ENCODE results near the gene SSR1.
"Not testable (repeated sequence)": the region's sequence is repeated elsewhere in the genome, so short reads cannot be mapped to it uniquely, and the experiment has no call there.

Gene SSR1

DNA sequence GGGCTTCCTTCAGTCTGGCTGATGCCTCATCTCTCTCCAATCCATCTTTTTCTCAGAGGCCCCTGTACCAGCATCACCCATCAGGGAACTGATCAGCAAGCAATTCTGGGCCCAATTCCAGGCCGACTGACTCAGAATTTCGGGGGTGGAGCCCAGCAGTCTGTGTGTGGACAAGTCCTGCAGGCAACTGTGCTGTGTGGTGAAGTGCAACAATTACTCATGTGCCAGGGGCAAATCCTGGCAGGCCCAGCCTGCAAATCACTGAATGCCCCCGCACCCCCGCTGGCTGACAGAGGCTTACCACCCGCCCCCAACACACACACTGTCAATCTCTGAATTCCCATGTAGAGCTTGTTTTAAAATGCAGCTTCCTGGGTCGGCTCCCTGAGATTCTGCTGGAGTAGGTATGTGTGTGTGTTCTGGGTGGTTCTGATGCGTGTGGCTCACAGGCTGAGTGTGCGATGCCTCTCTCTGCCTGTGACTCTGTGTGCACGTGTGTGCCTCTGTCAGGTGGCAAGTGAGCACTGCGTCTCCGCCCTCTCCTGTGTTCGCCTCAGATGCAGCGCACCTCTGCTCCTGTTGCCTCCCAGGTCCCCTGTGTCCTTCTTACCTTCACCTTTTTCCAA is 45.4 kb downstream of the SSR1 start:
- TF ChIP-seq, protein P1, sequence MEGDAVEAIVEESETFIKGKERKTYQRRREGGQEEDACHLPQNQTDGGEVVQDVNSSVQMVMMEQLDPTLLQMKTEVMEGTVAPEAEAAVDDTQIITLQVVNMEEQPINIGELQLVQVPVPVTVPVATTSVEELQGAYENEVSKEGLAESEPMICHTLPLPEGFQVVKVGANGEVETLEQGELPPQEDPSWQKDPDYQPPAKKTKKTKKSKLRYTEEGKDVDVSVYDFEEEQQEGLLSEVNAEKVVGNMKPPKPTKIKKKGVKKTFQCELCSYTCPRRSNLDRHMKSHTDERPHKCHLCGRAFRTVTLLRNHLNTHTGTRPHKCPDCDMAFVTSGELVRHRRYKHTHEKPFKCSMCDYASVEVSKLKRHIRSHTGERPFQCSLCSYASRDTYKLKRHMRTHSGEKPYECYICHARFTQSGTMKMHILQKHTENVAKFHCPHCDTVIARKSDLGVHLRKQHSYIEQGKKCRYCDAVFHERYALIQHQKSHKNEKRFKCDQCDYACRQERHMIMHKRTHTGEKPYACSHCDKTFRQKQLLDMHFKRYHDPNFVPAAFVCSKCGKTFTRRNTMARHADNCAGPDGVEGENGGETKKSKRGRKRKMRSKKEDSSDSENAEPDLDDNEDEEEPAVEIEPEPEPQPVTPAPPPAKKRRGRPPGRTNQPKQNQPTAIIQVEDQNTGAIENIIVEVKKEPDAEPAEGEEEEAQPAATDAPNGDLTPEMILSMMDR (IDR thresholded peaks at IDR 0.05; ENCODE audit: low read depth, low read length): no peak
- H3K9me3 ChIP-seq: no peaks in the 10 kb centered on the region
- no peaks in the 10 kb centered on the region for H3K36me3 ChIP-seq
- no peaks in the 10 kb centered on the region; the same call in 1 of the 2 replicates for H3K4me1 ChIP-seq
- DNase-seq: peak; percentile 71
- H3K27me3 ChIP-seq: no peaks in the 10 kb centered on the region
- no peak overlapping the region for H3K4me3 ChIP-seq (ENCODE audit: low read depth, low read length)

GRCh38 chr6:7267071-7267465 is 45.9 kb downstream of the SSR1 start:
- TF ChIP-seq, protein P1 (IDR thresholded peaks at IDR 0.05; ENCODE audit: low read depth, low read length): no peak

GRCh38 chr6:7265385-7265726 is 47.6 kb downstream of the SSR1 start:
- DNase-seq; H3K4me1 ChIP-seq; H3K36me3 ChIP-seq; H3K9me3 ChIP-seq; H3K27me3 ChIP-seq; H3K4me3 ChIP-seq (ENCODE audit: low read depth, low read length): not testable (repeated sequence)

More at GRCh38 chr6:7267071-7267465, 45.9 kb downstream of the SSR1 start:
- Histone ChIP-seq H3K9me3 (no peaks in the 10 kb centered on the region), H3K36me3 (no peaks in the 10 kb centered on the region), H3K4me1 (no peaks in the 10 kb centered on the region; the same call in 1 of the 2 replicates), H3K4me3 (ENCODE audit: low read depth, low read length) (no peak overlapping the region), H3K27me3 (no peaks in the 10 kb centered on the region)
- no peak for DNase-seq

- TF ChIP-seq, protein P1 (IDR thresholded peaks at IDR 0.05; ENCODE audit: low read depth, low read length): no peak
- no peaks in the 10 kb centered on the region for H3K27me3 ChIP-seq
Measured at GRCh38 chr6:7264686-7265384, 48.2 kb downstream of the SSR1 start.

DNA sequence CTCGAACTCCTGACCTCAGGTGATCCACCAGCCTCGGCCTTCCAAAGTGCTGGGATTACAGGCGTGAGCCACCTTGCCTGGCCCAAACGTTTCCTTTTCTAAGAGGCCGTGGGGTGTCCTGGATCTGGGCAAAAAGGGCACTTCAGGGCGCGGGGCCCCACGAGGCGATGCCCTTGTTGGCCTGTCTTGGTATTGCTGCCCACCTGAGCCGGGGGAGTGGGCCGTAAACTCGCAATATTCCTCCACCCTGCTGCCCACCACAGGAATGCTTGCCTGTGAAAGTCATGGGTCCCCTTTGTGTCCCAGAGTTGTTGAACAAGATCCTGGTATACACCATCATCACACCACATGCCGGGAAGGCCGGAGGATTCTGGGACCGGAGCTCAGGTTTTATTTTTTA is 49.0 kb downstream of the SSR1 start:
- no peak for DNase-seq
- H3K27me3 ChIP-seq: no peaks in the 10 kb centered on the region
- H3K4me1 ChIP-seq: no peaks in the 10 kb centered on the region; the same call in 1 of the 2 replicates
- no peaks in the 10 kb centered on the region for H3K36me3 ChIP-seq
- no peak overlapping the region for H3K4me3 ChIP-seq (ENCODE audit: low read depth, low read length)
- TF ChIP-seq, protein P1 (IDR thresholded peaks at IDR 0.05; ENCODE audit: low read depth, low read length): no peak
- H3K9me3 ChIP-seq: no peaks in the 10 kb centered on the region

More at GRCh38 chr6:7264686-7265384, 48.2 kb downstream of the SSR1 start:
- H3K4me1 ChIP-seq: no peaks in the 10 kb centered on the region; the same call in 1 of the 2 replicates
- no peaks in the 10 kb centered on the region for H3K36me3 ChIP-seq
- no peaks in the 10 kb centered on the region for H3K9me3 ChIP-seq
- DNase-seq: no peak
- H3K4me3 ChIP-seq (ENCODE audit: low read depth, low read length): no peak overlapping the region

DNA sequence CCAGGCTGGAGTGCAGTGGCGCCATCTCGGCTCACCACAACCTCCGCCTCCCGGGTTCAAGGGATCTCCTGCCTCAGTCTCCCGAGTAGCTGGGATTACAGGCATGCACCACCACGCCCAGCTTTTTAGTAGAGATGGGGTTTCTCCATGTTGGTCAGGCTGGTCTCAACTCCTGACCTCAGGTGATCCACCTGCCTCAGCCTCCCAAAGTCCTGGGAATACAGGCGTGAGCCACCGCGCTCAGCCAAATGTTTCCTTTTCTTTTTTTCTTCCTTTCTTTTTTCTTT is 49.5 kb downstream of the SSR1 start:
- not testable (repeated sequence) for H3K4me1 ChIP-seq; H3K4me3 ChIP-seq (ENCODE audit: low read depth, low read length); H3K9me3 ChIP-seq; H3K27me3 ChIP-seq; H3K36me3 ChIP-seq; DNase-seq

- Histone ChIP-seq H3K36me3 (no peaks in the 10 kb centered on the region), H3K4me3 (ENCODE audit: low read depth, low read length) (no peak overlapping the region), H3K9me3 (no peaks in the 10 kb centered on the region), H3K4me1 (no peaks in the 10 kb centered on the region; the same call in 1 of the 2 replicates), H3K27me3 (no peaks in the 10 kb centered on the region)
- no peak for DNase-seq
- TF ChIP-seq, protein P1 (IDR thresholded peaks at IDR 0.05; ENCODE audit: low read depth, low read length): no peak
Measured at GRCh38 chr6:7262746-7263518, 50.1 kb downstream of the SSR1 start.

Measured in BE2C (cell line).